Fibroblast of the aortic adventitia (primary cell): ENCODE data around the gene TIMM13. TPM values are rescaled to one million over a fixed set of nuclear protein-coding genes. Genes with fewer than 3 reads are reported as not detected.

Experiments used
- DNase-seq: peaks from one replicate; pipeline ENCODE4 v3.0.0-alpha.2; 2010; ENCODE audit warnings: low read depth
- H3K4me3 ChIP-seq: 2 replicates; pipeline ENCODE4 v1.5.1; 2011; ENCODE audit warnings: low read depth, mild to moderate bottlenecking, control low read depth, low read length, moderate library complexity
- CTCF ChIP-seq: IDR thresholded peaks from 2 replicates; pipeline ENCODE4 v1.5.1; 2011; ENCODE audit warnings: mild to moderate bottlenecking, low read length, control low read depth, inconsistent platforms; ENCODE audit not compliant: insufficient read depth
- total RNA-seq: library from RNA; depleted of rRNA; stranded (reverse); fragments of >200 nt; gene quantifications from 2 replicates; pipeline ENCODE4 v1.2.3, GENCODE V29; 2012; ENCODE audit warnings: low replicate concordance

Gene TIMM13
- total RNA-seq, 1 donor = 33.1 TPM

DNA sequence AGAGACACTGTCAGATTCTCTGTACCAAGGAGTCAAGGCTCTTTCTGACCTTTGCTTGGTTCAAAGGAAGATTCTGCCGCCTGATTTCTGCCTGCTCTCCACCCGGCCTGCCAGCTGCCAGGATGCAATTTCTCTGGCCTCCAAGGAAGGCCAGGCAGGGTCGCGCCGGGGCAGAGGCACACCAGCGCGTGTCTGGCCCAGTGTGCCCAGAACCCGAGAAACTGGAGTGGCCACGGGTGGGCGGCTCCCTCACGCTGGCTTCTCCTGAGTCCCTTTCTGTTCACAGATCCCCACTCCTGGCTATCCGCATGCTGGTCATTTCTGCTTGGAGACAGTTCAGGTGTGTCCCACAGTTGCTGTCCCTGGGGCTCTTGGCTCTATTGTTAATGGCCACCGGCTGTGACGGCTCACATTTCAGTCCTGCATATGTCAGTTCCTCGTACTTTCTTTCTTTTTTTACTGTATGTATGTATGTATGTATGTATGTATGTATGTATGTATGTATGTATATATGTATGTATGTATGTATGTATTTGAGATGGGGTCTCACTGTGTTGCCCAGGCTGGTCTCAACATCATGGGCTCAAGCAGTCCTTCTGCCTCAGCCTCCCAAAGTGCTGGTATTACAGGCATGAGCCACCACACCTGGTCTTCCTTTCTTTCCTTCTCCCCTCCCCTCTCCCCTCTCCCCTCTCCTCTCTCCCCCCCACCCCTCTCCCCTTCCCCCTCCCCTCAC, 50.4 kb downstream of the TIMM13 start:
- no peak overlapping the region for H3K4me3 ChIP-seq
- DNase-seq = no peak
- no peak for TF ChIP-seq CTCF

Other genes with a start within 250 kb of the TIMM13 start
- 30.9 and 33.4 TPM in 2 replicates for gene PLEKHJ1, start 191.3 kb downstream of the TIMM13 start, total RNA-seq
- 11.9 and 29.6 TPM in 2 replicates for gene SF3A2, start 190.8 kb downstream of the TIMM13 start, total RNA-seq
- gene AMH, start 178.3 kb downstream of the TIMM13 start, total RNA-seq = 0.81 and 1.8 TPM in 2 replicates
- gene JSRP1, start 171.2 kb downstream of the TIMM13 start, total RNA-seq = 0.27 and 0.74 TPM in 2 replicates
- not detected in 2 replicates for gene PEAK3, start 145.4 kb downstream of the TIMM13 start, total RNA-seq
- not detected in 2 replicates for gene LINGO3, start 119.4 kb downstream of the TIMM13 start, total RNA-seq
- 108 and 130 TPM in 2 replicates for gene LSM7, start 99.0 kb downstream of the TIMM13 start, total RNA-seq
- 24.6 and 47.2 TPM in 2 replicates for gene SPPL2B, start 98.9 kb downstream of the TIMM13 start, total RNA-seq
- gene TMPRSS9, start 67.3 kb downstream of the TIMM13 start, total RNA-seq = not detected in 2 replicates
- 16.7 and 68.1 TPM in 2 replicates for gene LMNB2, start 29.4 kb upstream of the TIMM13 start, total RNA-seq
- gene GADD45B, start 48.5 kb upstream of the TIMM13 start, total RNA-seq = 14.3 and 14.8 TPM in 2 replicates